MCF 10A (cell line): ENCODE measurements around the gene HIVEP1. TPM values are rescaled to one million over a fixed set of nuclear protein-coding genes. Genes with fewer than 3 reads are reported as not detected.

Experiments used
- BruUV-seq: library from RNA; stranded (reverse); fragments of 400-500 nt; replicated peaks from 2 replicates; lab custom pipeline; 2021; lab: Mats Ljungman, UMichigan
- CTCF ChIA-PET: fragments of 300-600 bp; sonication (Branson Sonifier 250); formaldehyde crosslinking; extraction: SDS; loops from one replicate; lab custom pipeline; 2021; ENCODE audit warnings: antibody characterized with exemption, inconsistent platforms; lab: Yijun Ruan, JAX
- POLR2A ChIA-PET: fragments of 300-600, 350-650 bp; sonication (Branson Sonifier 250); formaldehyde crosslinking; extraction: SDS; loops from one replicate; lab custom pipeline; 2020; ENCODE audit warnings: antibody characterized with exemption, inconsistent platforms; lab: Yijun Ruan, JAX
- DNase-seq: peaks from one replicate; pipeline ENCODE4 v3.0.0-alpha.2; 2018; ENCODE audit not compliant: unreplicated experiment
- H3K27ac Mint-ChIP-seq: one replicate; pipeline ENCODE4 v1.8.0; 2022; ENCODE audit warnings: mild to moderate bottlenecking, low read depth, mixed read lengths; ENCODE audit not compliant: unreplicated experiment
- H3K27me3 Mint-ChIP-seq: one replicate; pipeline ENCODE4 v1.8.0; 2022; ENCODE audit warnings: mixed read lengths; ENCODE audit not compliant: insufficient read depth, unreplicated experiment
- H3K36me3 Mint-ChIP-seq: one replicate; pipeline ENCODE4 v1.8.0; 2022; ENCODE audit warnings: mild to moderate bottlenecking, moderate library complexity, mixed read lengths; ENCODE audit not compliant: insufficient read depth, unreplicated experiment
- H3K4me1 Mint-ChIP-seq: one replicate; pipeline ENCODE4 v1.8.0; 2022; ENCODE audit warnings: mixed read lengths; ENCODE audit not compliant: insufficient read depth, unreplicated experiment
- H3K4me3 Mint-ChIP-seq: one replicate; pipeline ENCODE4 v1.8.0; 2022; ENCODE audit warnings: mild to moderate bottlenecking, moderate library complexity, mixed read lengths; ENCODE audit not compliant: unreplicated experiment
- H3K9me3 Mint-ChIP-seq: one replicate; pipeline ENCODE4 v1.8.0; 2022; ENCODE audit warnings: mixed read lengths; ENCODE audit not compliant: unreplicated experiment
- intact Hi-C: fragments of 100-400 bp; cut with micrococcal nuclease; formaldehyde crosslinking; loops from 2 replicates; pipeline ENCODE4 v1.14.1; 2022
- total RNA-seq: library from RNA; stranded (reverse); gene quantifications from 2 replicates; pipeline ENCODE4 v1.2.3, GENCODE V29; 2022
- TF ChIP-seq, protein P1 (sequence below): fragments of 200-600 bp; IDR thresholded peaks from one replicate; pipeline ENCODE4 v1.8.0; 2022; ENCODE audit warnings: antibody characterized with exemption, mild to moderate bottlenecking; ENCODE audit not compliant: unreplicated experiment

The HIVEP1 gene
- total RNA-seq, 1 experiment from 2014 or later: 19.1 TPM

DNA sequence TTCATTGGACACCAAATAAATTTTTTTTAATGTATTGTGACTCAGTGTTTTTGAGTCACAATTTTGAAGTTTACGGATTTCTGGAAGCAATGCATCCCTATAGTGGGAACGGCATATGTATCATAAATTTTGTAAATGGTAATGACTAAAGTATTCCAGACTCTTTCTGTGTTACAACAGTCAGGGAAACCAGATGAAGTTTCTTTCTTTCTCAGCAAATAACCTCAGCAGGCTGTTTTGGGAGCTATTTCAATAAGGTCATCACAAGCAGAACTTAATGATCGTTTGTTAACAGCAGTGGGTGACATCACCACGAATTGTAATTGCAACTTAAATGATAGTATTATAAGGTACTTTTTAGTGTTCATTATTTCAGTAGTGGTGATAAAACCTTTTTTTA, 52.0 kb downstream of the HIVEP1 start:
- Mint-ChIP-seq H3K4me1 (peaks cover 9% of the 10 kb centered on the region), H3K36me3 (no peaks in the 10 kb centered on the region), H3K27me3 (no peaks in the 10 kb centered on the region), H3K9me3 (no peaks in the 10 kb centered on the region), H3K4me3 (no peak overlapping the region), H3K27ac (no peak overlapping the region)
- TF ChIP-seq, protein P1, sequence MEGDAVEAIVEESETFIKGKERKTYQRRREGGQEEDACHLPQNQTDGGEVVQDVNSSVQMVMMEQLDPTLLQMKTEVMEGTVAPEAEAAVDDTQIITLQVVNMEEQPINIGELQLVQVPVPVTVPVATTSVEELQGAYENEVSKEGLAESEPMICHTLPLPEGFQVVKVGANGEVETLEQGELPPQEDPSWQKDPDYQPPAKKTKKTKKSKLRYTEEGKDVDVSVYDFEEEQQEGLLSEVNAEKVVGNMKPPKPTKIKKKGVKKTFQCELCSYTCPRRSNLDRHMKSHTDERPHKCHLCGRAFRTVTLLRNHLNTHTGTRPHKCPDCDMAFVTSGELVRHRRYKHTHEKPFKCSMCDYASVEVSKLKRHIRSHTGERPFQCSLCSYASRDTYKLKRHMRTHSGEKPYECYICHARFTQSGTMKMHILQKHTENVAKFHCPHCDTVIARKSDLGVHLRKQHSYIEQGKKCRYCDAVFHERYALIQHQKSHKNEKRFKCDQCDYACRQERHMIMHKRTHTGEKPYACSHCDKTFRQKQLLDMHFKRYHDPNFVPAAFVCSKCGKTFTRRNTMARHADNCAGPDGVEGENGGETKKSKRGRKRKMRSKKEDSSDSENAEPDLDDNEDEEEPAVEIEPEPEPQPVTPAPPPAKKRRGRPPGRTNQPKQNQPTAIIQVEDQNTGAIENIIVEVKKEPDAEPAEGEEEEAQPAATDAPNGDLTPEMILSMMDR: no peak
- BruUV-seq: no TSS peak
- CTCF ChIA-PET: interaction anchor here (0.6 to 1.5 kb wide), 2 partner anchors 11 to 909 kb away, joined by 3 to 4 read pairs; no protein-coding TSS in a partner anchor
- intact Hi-C loops: no loop called here
- DNase-seq: no peak
- POLR2A ChIA-PET: no interaction called here

DNA sequence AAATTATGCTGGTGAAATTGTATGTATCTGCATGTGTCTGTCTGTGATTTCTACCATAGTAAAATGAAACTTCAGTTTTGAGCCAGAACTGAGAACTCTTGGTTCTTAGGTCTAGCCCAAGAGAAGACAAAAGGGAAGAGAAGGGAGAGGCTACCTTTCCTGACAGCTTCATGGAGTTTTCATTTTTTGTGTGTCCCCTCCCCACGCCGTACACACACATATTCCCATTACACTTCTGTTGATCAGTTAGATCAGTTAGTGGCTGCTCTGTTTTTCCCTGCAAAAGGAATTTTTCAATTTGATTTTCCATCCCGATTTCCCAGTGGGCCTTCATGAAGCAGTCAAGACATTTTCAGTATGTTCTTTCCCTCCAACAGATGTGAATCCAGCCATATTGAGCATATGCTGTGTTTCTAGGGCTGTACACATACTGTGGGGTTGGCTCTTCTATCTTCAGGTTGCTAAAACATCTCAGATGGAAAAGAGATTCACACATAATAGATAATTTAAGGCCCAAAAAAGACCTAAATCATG, 52.5 kb downstream of the HIVEP1 start:
- Mint-ChIP-seq H3K4me1 (peaks cover 9% of the 10 kb centered on the region), H3K4me3 (no peak overlapping the region), H3K27ac (no peak overlapping the region), H3K27me3 (no peaks in the 10 kb centered on the region), H3K36me3 (no peaks in the 10 kb centered on the region), H3K9me3 (no peaks in the 10 kb centered on the region)
- BruUV-seq: no TSS peak
- DNase-seq: no peak
- TF ChIP-seq, protein P1: no peak
- POLR2A ChIA-PET: no interaction called here
- CTCF ChIA-PET: interaction anchor here (0.6 to 1.5 kb wide), 2 partner anchors 11 to 1599 kb away, joined by 3 to 4 read pairs; no protein-coding TSS in a partner anchor
- intact Hi-C loops: no loop called here

DNA sequence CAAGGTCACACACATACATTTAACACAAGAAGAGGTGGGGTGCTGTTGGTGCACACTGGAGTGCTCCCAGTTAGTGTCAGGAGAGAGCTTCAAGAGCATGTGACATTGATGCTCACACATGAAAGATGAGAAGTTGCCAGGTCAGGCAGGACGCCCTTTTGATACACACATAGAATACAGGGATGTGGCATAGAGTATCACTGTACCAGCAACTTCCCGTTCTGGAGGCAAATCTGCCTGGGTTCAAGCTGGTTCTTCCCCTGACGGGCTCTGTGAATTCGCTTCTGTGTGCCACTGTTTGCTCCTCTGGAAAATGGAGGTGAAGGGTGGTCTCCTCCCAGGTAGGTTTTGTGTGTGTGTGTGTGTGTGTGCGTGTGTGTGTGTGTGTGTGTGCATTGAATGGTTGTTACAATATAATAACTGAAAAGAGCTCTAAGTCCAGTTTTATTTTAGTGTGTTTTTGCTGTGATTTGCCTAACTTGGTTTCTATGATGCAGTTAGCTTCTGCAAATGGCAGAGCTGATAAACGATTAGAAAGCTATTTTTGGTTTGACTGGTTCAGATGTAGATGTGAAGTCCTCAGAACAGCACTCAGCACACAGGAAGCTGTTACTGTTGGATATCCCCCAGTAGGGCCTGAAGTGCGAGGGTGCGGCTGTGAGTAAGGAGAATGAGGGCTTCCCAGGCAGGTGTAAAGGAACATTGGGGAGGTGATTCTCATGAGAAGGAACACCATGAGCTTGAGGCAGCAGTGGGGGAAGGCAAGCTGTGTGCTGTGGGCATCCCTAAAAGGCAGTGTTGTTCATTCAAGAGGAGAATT, 53.4 kb downstream of the HIVEP1 start:
- no TSS peak for BruUV-seq
- Mint-ChIP-seq H3K4me3 (no peak overlapping the region), H3K9me3 (no peaks in the 10 kb centered on the region), H3K4me1 (peaks cover 9% of the 10 kb centered on the region), H3K36me3 (no peaks in the 10 kb centered on the region), H3K27me3 (no peaks in the 10 kb centered on the region), H3K27ac (no peak overlapping the region)
- ChIA-PET CTCF (interaction anchor here (0.6 to 1.4 kb wide), 4 partner anchors 9 to 1600 kb away, joined by 3 to 5 read pairs (median 4); no protein-coding TSS in a partner anchor), POLR2A (interaction anchor here (1.2 kb wide), 1 partner anchor 52 kb away, joined by 5 read pairs; no protein-coding TSS in a partner anchor)
- intact Hi-C loops: no loop called here
- DNase-seq: no peak
- TF ChIP-seq, protein P1: no peak

DNA sequence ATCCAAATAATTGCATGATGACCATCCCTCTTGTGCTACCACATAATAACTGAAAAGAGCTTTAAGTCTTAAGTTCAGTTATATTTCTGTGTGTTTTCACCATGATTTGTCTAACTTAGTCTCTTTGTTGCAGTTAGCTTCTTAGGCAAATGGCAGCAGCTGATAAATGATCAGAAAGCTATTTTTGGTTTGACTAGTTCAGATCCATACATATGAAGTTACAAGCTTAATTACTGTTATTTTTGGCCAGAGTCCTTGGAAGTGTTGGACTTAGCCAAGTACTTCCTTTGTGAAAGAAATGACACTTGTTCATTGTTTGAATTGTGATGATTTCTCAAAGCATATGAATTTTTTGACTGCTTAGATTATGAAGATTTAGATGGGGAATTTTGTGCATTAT, 54.2 kb downstream of the HIVEP1 start:
- TF ChIP-seq, protein P1: no peak
- H3K27me3 Mint-ChIP-seq: no peaks in the 10 kb centered on the region
- no TSS peak for BruUV-seq
- H3K9me3 Mint-ChIP-seq: no peaks in the 10 kb centered on the region
- CTCF ChIA-PET: interaction anchor here (0.8 to 1.4 kb wide), 3 partner anchors 8 to 369 kb away, joined by 3 to 5 read pairs (median 5); no protein-coding TSS in a partner anchor
- intact Hi-C loops: no loop called here
- no peaks in the 10 kb centered on the region for H3K36me3 Mint-ChIP-seq
- H3K4me1 Mint-ChIP-seq: peaks cover 14% of the 10 kb centered on the region
- no peak overlapping the region for H3K4me3 Mint-ChIP-seq
- DNase-seq: peak; percentile 57
- POLR2A ChIA-PET: interaction anchor here (1.2 kb wide), 1 partner anchor 52 kb away, joined by 5 read pairs; no protein-coding TSS in a partner anchor
- H3K27ac Mint-ChIP-seq: no peak overlapping the region
